Retinal pigment epithelial cell (primary cell): ENCODE measurements around the gene CPNE1.

Source experiments
- DNase-seq: peaks from one replicate; pipeline ENCODE4 v3.0.0-alpha.2; 2010; ENCODE audit warnings: low read depth
- H3K4me3 ChIP-seq: 2 replicates; pipeline ENCODE4 v1.5.1; 2011; ENCODE audit warnings: mild to moderate bottlenecking, low read length, control low read depth, moderate library complexity
- CTCF ChIP-seq: conservative IDR thresholded peaks from 2 replicates; pipeline ENCODE4 v1.5.1; 2011; ENCODE audit warnings: low read depth, low read length, control low read depth, inconsistent platforms

CPNE1 gene

GRCh38 chr20:35650632-35651031 is 14.1 kb downstream of the CPNE1 start:
- no peak for TF ChIP-seq CTCF
- H3K4me3 ChIP-seq, result no peak overlapping the region
- DNase-seq, result no peak

GRCh38 chr20:35648836-35649235 is 15.9 kb downstream of the CPNE1 start:
- DNase-seq, result no peak
- no peak overlapping the region for H3K4me3 ChIP-seq
- TF ChIP-seq CTCF, result no peak

- DNase-seq, result no peak
- H3K4me3 ChIP-seq, result no peak overlapping the region
- TF ChIP-seq CTCF, result no peak
Observed at GRCh38 chr20:35644806-35645205, 19.9 kb downstream of the CPNE1 start.

- DNase-seq, result no peak
- TF ChIP-seq CTCF, result no peak
Observed at GRCh38 chr20:35643045-35643444, 21.7 kb downstream of the CPNE1 start.

GRCh38 chr20:35641743-35642142 is 23.0 kb downstream of the CPNE1 start:
- TF ChIP-seq CTCF, result no peak
- no peak for DNase-seq
- no peak overlapping the region for H3K4me3 ChIP-seq

More at GRCh38 chr20:35643045-35643444, 21.7 kb downstream of the CPNE1 start:
- no peak overlapping the region for H3K4me3 ChIP-seq

GRCh38 chr20:35640724-35641123 is 24.0 kb downstream of the CPNE1 start:
- no peak for TF ChIP-seq CTCF
- H3K4me3 ChIP-seq, result no peak overlapping the region
- DNase-seq, result no peak

- DNase-seq, result no peak
- no peak for TF ChIP-seq CTCF
Observed at GRCh38 chr20:35638751-35639150, 25.9 kb downstream of the CPNE1 start.

More at GRCh38 chr20:35638751-35639150, 25.9 kb downstream of the CPNE1 start:
- no peak overlapping the region for H3K4me3 ChIP-seq
